IMR-90 (cell line): ENCODE data around the gene RPS6KA4. TPM values are rescaled to one million over a fixed set of nuclear protein-coding genes. Genes with fewer than 3 reads are reported as not detected.

Experiments
- ATAC-seq: fragments of 200-7000 bp; cut with Tn5 transposase; 2 replicates; pipeline ENCODE4 v1.9.1; 2020; ENCODE audit warnings: low read depth, mild to moderate bottlenecking, moderate library complexity
- BruUV-seq: library from RNA; stranded (reverse); fragments of 400-500 nt; replicated peaks from 2 replicates; lab custom pipeline; 2021; lab: Mats Ljungman, UMichigan
- CTCF ChIA-PET: fragments of 300-600 bp; formaldehyde crosslinking; extraction: SDS; loops from one replicate; lab custom pipeline; 2021; ENCODE audit warnings: antibody characterized with exemption; lab: Yijun Ruan, JAX
- POLR2A ChIA-PET: fragments of 300-600 bp; sonication (Branson Sonifier 250); formaldehyde crosslinking; loops from one replicate; lab custom pipeline; 2022; ENCODE audit warnings: antibody characterized with exemption; ENCODE audit not compliant: unreplicated experiment; lab: Charles Lee
- DNase-seq: peaks from one replicate; pipeline ENCODE4 v3.0.0; 2013
- H2AFZ ChIP-seq: replicated peaks from 2 replicates; pipeline ENCODE3; 2013; ENCODE audit warnings: low read length, mild to moderate bottlenecking; ENCODE audit not compliant: poor library complexity
- H2AK5ac ChIP-seq: 2 replicates; pipeline ENCODE4 v1.6.1; 2013; ENCODE audit warnings: low read depth, low read length, inconsistent platforms
- H2AK9ac ChIP-seq: replicated peaks from 2 replicates; pipeline ENCODE3; 2013; ENCODE audit warnings: mild to moderate bottlenecking, low read depth, low read length, moderate library complexity; ENCODE audit not compliant: poor library complexity
- H2BK120ac ChIP-seq: 2 replicates; pipeline ENCODE4 v1.6.1; 2013; ENCODE audit warnings: low read depth, low read length, inconsistent platforms
- H2BK15ac ChIP-seq: 3 replicates; pipeline ENCODE4 v1.6.1; 2013; ENCODE audit warnings: low read depth, low read length, inconsistent platforms
- H2BK20ac ChIP-seq: 2 replicates; pipeline ENCODE4 v1.6.1; 2013; ENCODE audit warnings: low read depth, mild to moderate bottlenecking, inconsistent platforms, low read length, moderate library complexity
- H2BK5ac ChIP-seq: 2 replicates; pipeline ENCODE4 v1.6.1; 2013; ENCODE audit warnings: mild to moderate bottlenecking, low read depth, low read length, inconsistent platforms; ENCODE audit not compliant: poor library complexity, severe bottlenecking
- H3K14ac ChIP-seq: replicated peaks from 2 replicates; pipeline ENCODE4 v1.6.1; 2013; ENCODE audit warnings: low read depth, low read length, inconsistent platforms
- H3K18ac ChIP-seq: 2 replicates; pipeline ENCODE4 v1.6.1; 2013; ENCODE audit warnings: low read depth, low read length, control low read depth
- H3K23ac ChIP-seq: 2 replicates; pipeline ENCODE4 v1.6.1; 2013; ENCODE audit warnings: low read depth, low read length, inconsistent platforms
- H3K27ac ChIP-seq: 2 replicates; pipeline ENCODE4 v1.5.1; 2013; ENCODE audit warnings: mild to moderate bottlenecking, control low read depth, low read length; ENCODE audit not compliant: insufficient read depth
- H3K27me3 ChIP-seq: 2 replicates; pipeline ENCODE4 v1.6.1; 2013; ENCODE audit warnings: low read length; ENCODE audit not compliant: control insufficient read depth, insufficient read depth
- H3K36me3 ChIP-seq: 2 replicates; pipeline ENCODE4 v1.6.1; 2013; ENCODE audit warnings: low read length, mixed read lengths; ENCODE audit not compliant: control insufficient read depth, insufficient read depth
- H3K4ac ChIP-seq: 2 replicates; pipeline ENCODE4 v1.6.1; 2013; ENCODE audit warnings: low read depth, low read length, inconsistent platforms
- H3K4me1 ChIP-seq: 2 replicates; pipeline ENCODE4 v1.6.1; 2013; ENCODE audit warnings: low read length, mixed read lengths; ENCODE audit not compliant: control insufficient read depth, insufficient read depth
- H3K4me2 ChIP-seq: 2 replicates; pipeline ENCODE4 v1.6.1; 2013; ENCODE audit warnings: low read depth, mild to moderate bottlenecking, control low read depth, low read length, moderate library complexity
- H3K4me3 ChIP-seq: 2 replicates; pipeline ENCODE4 v1.5.1; 2013; ENCODE audit warnings: low read depth, mild to moderate bottlenecking, control low read depth, low read length, moderate library complexity; ENCODE audit not compliant: insufficient read depth
- H3K56ac ChIP-seq: 2 replicates; pipeline ENCODE4 v1.6.1; 2013; ENCODE audit warnings: low read length, inconsistent platforms; ENCODE audit not compliant: insufficient read depth; ENCODE audit errors: extremely low read depth
- H3K79me1 ChIP-seq, 2 experiments: 2 replicates each; pipeline ENCODE4 v1.6.1; 2013; ENCODE audit warnings: low read length in 2 of 2, inconsistent platforms in 1 of 2, low read depth in 1 of 2
- H3K9ac ChIP-seq: 2 replicates; pipeline ENCODE4 v1.6.1; 2013; ENCODE audit warnings: low read depth, low read length, control low read depth
- H3K9me1 ChIP-seq: 2 replicates; pipeline ENCODE4 v1.6.1; 2013; ENCODE audit warnings: low read length, inconsistent platforms; ENCODE audit not compliant: insufficient read depth
- H3K9me3 ChIP-seq: 2 replicates; pipeline ENCODE4 v1.6.1; 2013; ENCODE audit warnings: low read length; ENCODE audit not compliant: control insufficient read depth, insufficient read depth
- H4K20me1 ChIP-seq: 2 replicates; pipeline ENCODE4 v1.6.1; 2013; ENCODE audit warnings: low read length, inconsistent platforms; ENCODE audit not compliant: insufficient read depth
- H4K5ac ChIP-seq: 2 replicates; pipeline ENCODE4 v1.6.1; 2013; ENCODE audit warnings: mild to moderate bottlenecking, low read depth, low read length, control low read depth
- H4K8ac ChIP-seq, 2 experiments: 2 replicates each; pipeline ENCODE4 v1.6.1; 2013; ENCODE audit warnings: low read depth in 2 of 2, low read length in 2 of 2, control low read depth in 1 of 2, inconsistent platforms in 1 of 2
- H4K91ac ChIP-seq: 2 replicates; pipeline ENCODE4 v1.6.1; 2013; ENCODE audit warnings: low read depth, low read length, inconsistent platforms; ENCODE audit not compliant: insufficient read depth
- CEBPB ChIP-seq: IDR thresholded peaks from 2 replicates; pipeline ENCODE4 v1.6.1; 2012; ENCODE audit warnings: low read depth, low read length, improper control_type of control experiment
- CHD1 ChIP-seq: IDR thresholded peaks from 2 replicates; pipeline ENCODE4 v1.6.1; 2012; ENCODE audit warnings: low read depth, low read length, improper control_type of control experiment
- CTCF ChIP-seq: conservative IDR thresholded peaks from 2 replicates; pipeline ENCODE4 v1.5.1; 2012; ENCODE audit warnings: mild to moderate bottlenecking, low read depth, low read length, improper control_type of control experiment
- MAZ ChIP-seq: IDR thresholded peaks from 2 replicates; pipeline ENCODE4 v1.6.1; 2012; ENCODE audit warnings: low read depth, mild to moderate bottlenecking, low read length, improper control_type of control experiment, moderate library complexity, borderline replicate concordance
- MXI1 ChIP-seq: IDR thresholded peaks from 2 replicates; pipeline ENCODE4 v1.6.1; 2012; ENCODE audit warnings: low read depth, mild to moderate bottlenecking, low read length, moderate library complexity, borderline replicate concordance
- NFE2L2 ChIP-seq: fragments of 150-350 bp; IDR thresholded peaks from 2 replicates; pipeline ENCODE4 v1.6.1; 2016; ENCODE audit warnings: low read depth, mild to moderate bottlenecking, low read length
- POLR2A ChIP-seq: IDR thresholded peaks from 2 replicates; pipeline ENCODE4 v1.6.1; 2012; ENCODE audit warnings: mild to moderate bottlenecking, low read depth, low read length
- RAD21 ChIP-seq: IDR thresholded peaks from 2 replicates; pipeline ENCODE4 v1.6.1; 2012; ENCODE audit warnings: low read length, improper control_type of control experiment
- WGBS, 2 experiments: methylation state at CpG; one replicate each; pipeline versions ENCODE4 v1.1.5 to v1.1.7; 2013; ENCODE audit warnings: missing lambda C conversion rate in 2 of 2; ENCODE audit not compliant: insufficient read length in 1 of 2; ENCODE audit errors: extremely low coverage in 2 of 2; 5-methylcytosine and 5-hydroxymethylcytosine counted together
- dilution Hi-C: fragments of 300-500 bp; cut with HindIII; formaldehyde crosslinking; loops from one replicate; pipeline ENCODE4 v1.14.3; 2018; ENCODE audit warnings: low sequenced_read_pairs; ENCODE audit not compliant: unreplicated experiment
- in situ Hi-C: fragments of 300-500 bp; cut with MboI; formaldehyde crosslinking; loops from 3 replicates; pipeline ENCODE4 v1.14.3; 2019; ENCODE audit warnings: low sequenced_read_pairs, inconsistent platforms, mixed read lengths
- intact Hi-C: fragments of 100-400 bp; cut with micrococcal nuclease; formaldehyde crosslinking; loops from 2 replicates; pipeline ENCODE4 v1.10.0; 2022
- polyA plus RNA-seq, 3 experiments: library from polyadenylated mRNA; depleted of rRNA; stranded (reverse); fragments of >200 nt; gene quantifications; 2 replicates each; pipeline ENCODE4 v1.2.3, GENCODE V29; 2012; ENCODE audit warnings: low replicate concordance in 1 of 3
- total RNA-seq: library from RNA; depleted of rRNA; stranded (reverse); fragments of >200 nt; gene quantifications from 2 replicates; pipeline ENCODE4 v1.2.3, GENCODE V29; 2012

RPS6KA4 gene
- total and polyA plus RNA-seq, 2 of the 4 experiments (the other 2 are of a cell fraction): 38.8 to 52.9 TPM

GRCh38 chr11:64343767-64344559, 15.0 kb upstream of the RPS6KA4 start:
- Histone ChIP-seq H3K36me3 (no peaks in the 10 kb centered on the region), H2AK9ac (peak overlapping the region; percentile 1), H3K4me1 (peaks cover 6% of the 10 kb centered on the region), H2AK5ac (no peak overlapping the region; the same call in 1 of the 2 replicates), H4K91ac (no peak overlapping the region), H4K5ac (no peak overlapping the region), H2BK120ac (no peak overlapping the region), H3K27me3 (peaks cover 8% of the 10 kb centered on the region; the same call in 1 of the 2 replicates), H2BK15ac (no peak overlapping the region), H4K8ac (no peak overlapping the region), H3K4ac (no peak overlapping the region), H3K4me2 (no peak overlapping the region), H3K18ac (no peak overlapping the region), H3K9ac (no peak overlapping the region), H3K9me3 (no peaks in the 10 kb centered on the region), H3K27ac (no peak overlapping the region), H2BK20ac (no peak overlapping the region), H3K14ac (no peak overlapping the region), H3K4me3 (no peak overlapping the region), H3K9me1 (no peaks in the 10 kb centered on the region), H2BK5ac (no peak overlapping the region), H3K79me1 (no peaks in the 10 kb centered on the region), H2AFZ (peak overlapping the region; percentile 21), H4K20me1 (no peaks in the 10 kb centered on the region), H3K23ac (no peak overlapping the region), H3K56ac (no peak overlapping the region)
- no TSS peak for BruUV-seq
- 73% methylated on average over 6 of the region's 18 CpGs; no CpG with 5 or more reads in 1 of the 2 experiments for WGBS, 2 experiments
- no peak for DNase-seq
- TF ChIP-seq MXI1: no peak
- no peak for TF ChIP-seq CHD1
- TF ChIP-seq RAD21: peak; percentile 31
- no peak for TF ChIP-seq CEBPB
- peak; percentile 28; the same call in 1 of the 2 replicates for TF ChIP-seq CTCF
- no peak for TF ChIP-seq POLR2A
- TF ChIP-seq NFE2L2: no peak
- no peak for TF ChIP-seq MAZ
- dilution Hi-C loops: no loop called here
- in situ Hi-C loops: no loop called here
- no peak for ATAC-seq
- ChIA-PET CTCF (interaction anchor here (2.2 kb wide), 1 partner anchor 11 kb away, joined by 11 read pairs; no protein-coding TSS in a partner anchor), POLR2A (no interaction called here)
- intact Hi-C loops: no loop called here
